ENCODE measurements around the gene LAGE3. TPM values are rescaled to one million over a fixed set of nuclear protein-coding genes. Genes with fewer than 3 reads are reported as not detected.

Gene LAGE3
- total and polyA plus RNA-seq, 10 of the 15 experiments (the other 5 are each of a cell fraction or from before 2014, with no cell fraction given), result 5.3 to 63.7 (median 19.7) TPM

DNA sequence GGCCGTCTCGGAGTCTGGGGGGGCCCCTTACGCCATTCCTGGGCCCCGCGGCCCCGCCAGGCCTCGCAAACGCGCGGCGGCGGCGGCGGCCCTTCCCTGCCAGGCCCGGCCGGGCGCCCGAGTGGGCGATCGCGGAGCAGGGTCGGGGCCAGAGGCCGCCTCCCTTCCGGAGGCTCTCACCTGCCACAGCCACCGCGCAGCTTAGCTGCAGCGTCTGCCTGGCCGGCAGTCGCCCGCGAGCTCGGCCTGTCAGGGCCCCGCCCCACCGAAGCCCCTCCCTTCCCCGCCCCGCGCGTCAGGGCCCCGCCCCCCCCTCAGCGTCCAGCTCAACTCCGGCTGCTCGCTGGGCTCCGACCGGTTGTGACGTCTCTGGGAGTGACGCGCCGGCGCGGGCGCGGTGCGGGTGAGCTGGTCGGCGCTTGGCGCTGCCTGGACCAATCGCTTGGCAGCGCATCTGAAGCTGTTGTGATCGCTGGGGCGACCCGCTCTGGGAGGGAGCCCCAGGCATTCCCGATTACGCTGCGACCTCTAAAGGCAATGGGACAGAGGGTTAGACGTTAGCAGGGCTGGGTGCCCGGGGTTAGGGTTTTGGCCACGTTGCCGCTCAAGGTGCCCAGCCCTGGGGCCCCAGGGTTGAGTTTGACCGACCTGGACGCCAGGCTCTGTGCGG lies 11.5 kb upstream of the LAGE3 start, which contains the start of gene SLC10A3 (continued):
- TF ChIP-seq CBFB (IDR thresholded peaks at IDR 0.05; ENCODE audit: low read depth), result no peak
- no peak for TF ChIP-seq RELA (IDR thresholded peaks at IDR 0.05; ENCODE audit: borderline replicate concordance, partially characterized antibody)
- no peak for TF ChIP-seq ZNF24 (IDR thresholded peaks at IDR 0.05)
- no peak for TF ChIP-seq ETV6 (conservative IDR thresholded peaks at IDR 0.05 in 1 of 2, IDR thresholded peaks at IDR 0.05 in 1 of 2; ENCODE audit: borderline replicate concordance in 1 of 2, low read depth in 1 of 2)
- TF ChIP-seq ZBED1 (IDR thresholded peaks at IDR 0.05; ENCODE audit: borderline replicate concordance), result no peak
- TF ChIP-seq RFX5 (IDR thresholded peaks at IDR 0.05; ENCODE audit: low read depth, low read length), result 0 out of 2 replicates have a peak, but pooled peaks have one; percentile 16
- no peak for TF ChIP-seq SUPT20H (IDR thresholded peaks at IDR 0.05; ENCODE audit: borderline replicate concordance, control insufficient read depth, low read depth, low read length)
- no peak for TF ChIP-seq SUZ12 (IDR thresholded peaks at IDR 0.05; ENCODE audit: unreplicated experiment)
- no peak for TF ChIP-seq BCL11A (IDR thresholded peaks at IDR 0.05; ENCODE audit: low read depth, low read length)
- TF ChIP-seq, protein P1, sequence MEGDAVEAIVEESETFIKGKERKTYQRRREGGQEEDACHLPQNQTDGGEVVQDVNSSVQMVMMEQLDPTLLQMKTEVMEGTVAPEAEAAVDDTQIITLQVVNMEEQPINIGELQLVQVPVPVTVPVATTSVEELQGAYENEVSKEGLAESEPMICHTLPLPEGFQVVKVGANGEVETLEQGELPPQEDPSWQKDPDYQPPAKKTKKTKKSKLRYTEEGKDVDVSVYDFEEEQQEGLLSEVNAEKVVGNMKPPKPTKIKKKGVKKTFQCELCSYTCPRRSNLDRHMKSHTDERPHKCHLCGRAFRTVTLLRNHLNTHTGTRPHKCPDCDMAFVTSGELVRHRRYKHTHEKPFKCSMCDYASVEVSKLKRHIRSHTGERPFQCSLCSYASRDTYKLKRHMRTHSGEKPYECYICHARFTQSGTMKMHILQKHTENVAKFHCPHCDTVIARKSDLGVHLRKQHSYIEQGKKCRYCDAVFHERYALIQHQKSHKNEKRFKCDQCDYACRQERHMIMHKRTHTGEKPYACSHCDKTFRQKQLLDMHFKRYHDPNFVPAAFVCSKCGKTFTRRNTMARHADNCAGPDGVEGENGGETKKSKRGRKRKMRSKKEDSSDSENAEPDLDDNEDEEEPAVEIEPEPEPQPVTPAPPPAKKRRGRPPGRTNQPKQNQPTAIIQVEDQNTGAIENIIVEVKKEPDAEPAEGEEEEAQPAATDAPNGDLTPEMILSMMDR (IDR thresholded peaks at IDR 0.05 in 2 of 3, conservative IDR thresholded peaks at IDR 0.05 in 1 of 3; ENCODE audit: control insufficient read depth in 2 of 3, extremely low read depth in 1 of 3, insufficient read depth in 1 of 3, low read depth in 3 of 3, low read length in 3 of 3), result peak in 1 of 3 experiments; percentile 19; a peak in 1 of 6 replicates
- TF ChIP-seq NBN (IDR thresholded peaks at IDR 0.05), result 0 out of 2 replicates have a peak, but pooled peaks have one; percentile 21
- peak; percentile 76; the same call in 1 of the 2 replicates for TF ChIP-seq POLR2AphosphoS5 (IDR thresholded peaks at IDR 0.05; ENCODE audit: low read length)
- TF ChIP-seq, protein P2, sequence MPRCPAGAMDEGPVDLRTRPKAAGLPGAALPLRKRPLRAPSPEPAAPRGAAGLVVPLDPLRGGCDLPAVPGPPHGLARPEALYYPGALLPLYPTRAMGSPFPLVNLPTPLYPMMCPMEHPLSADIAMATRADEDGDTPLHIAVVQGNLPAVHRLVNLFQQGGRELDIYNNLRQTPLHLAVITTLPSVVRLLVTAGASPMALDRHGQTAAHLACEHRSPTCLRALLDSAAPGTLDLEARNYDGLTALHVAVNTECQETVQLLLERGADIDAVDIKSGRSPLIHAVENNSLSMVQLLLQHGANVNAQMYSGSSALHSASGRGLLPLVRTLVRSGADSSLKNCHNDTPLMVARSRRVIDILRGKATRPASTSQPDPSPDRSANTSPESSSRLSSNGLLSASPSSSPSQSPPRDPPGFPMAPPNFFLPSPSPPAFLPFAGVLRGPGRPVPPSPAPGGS (IDR thresholded peaks at IDR 0.05; ENCODE audit: borderline replicate concordance, insufficient read depth, low read depth, low read length, poor library complexity, severe bottlenecking), result peak; percentile 11
- TF ChIP-seq STAT3 (IDR thresholded peaks at IDR 0.05; ENCODE audit: low read depth, low read length), result no peak
- TF ChIP-seq, protein P3, sequence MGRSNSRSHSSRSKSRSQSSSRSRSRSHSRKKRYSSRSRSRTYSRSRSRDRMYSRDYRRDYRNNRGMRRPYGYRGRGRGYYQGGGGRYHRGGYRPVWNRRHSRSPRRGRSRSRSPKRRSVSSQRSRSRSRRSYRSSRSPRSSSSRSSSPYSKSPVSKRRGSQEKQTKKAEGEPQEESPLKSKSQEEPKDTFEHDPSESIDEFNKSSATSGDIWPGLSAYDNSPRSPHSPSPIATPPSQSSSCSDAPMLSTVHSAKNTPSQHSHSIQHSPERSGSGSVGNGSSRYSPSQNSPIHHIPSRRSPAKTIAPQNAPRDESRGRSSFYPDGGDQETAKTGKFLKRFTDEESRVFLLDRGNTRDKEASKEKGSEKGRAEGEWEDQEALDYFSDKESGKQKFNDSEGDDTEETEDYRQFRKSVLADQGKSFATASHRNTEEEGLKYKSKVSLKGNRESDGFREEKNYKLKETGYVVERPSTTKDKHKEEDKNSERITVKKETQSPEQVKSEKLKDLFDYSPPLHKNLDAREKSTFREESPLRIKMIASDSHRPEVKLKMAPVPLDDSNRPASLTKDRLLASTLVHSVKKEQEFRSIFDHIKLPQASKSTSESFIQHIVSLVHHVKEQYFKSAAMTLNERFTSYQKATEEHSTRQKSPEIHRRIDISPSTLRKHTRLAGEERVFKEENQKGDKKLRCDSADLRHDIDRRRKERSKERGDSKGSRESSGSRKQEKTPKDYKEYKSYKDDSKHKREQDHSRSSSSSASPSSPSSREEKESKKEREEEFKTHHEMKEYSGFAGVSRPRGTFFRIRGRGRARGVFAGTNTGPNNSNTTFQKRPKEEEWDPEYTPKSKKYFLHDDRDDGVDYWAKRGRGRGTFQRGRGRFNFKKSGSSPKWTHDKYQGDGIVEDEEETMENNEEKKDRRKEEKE (IDR thresholded peaks at IDR 0.05), result no peak
- TF ChIP-seq RCOR1 (conservative IDR thresholded peaks at IDR 0.05; ENCODE audit: low read depth, low read length), result no peak
- TF ChIP-seq ZSCAN29 (IDR thresholded peaks at IDR 0.05), result 0 out of 2 replicates have a peak, but pooled peaks have one; percentile 55
- TF ChIP-seq FOXM1 (IDR thresholded peaks at IDR 0.05; ENCODE audit: low read depth, low read length), result no peak
- no peak for TF ChIP-seq IKZF2 (IDR thresholded peaks at IDR 0.05)
- no peak for TF ChIP-seq SPI1 (IDR thresholded peaks at IDR 0.05; ENCODE audit: borderline replicate concordance, insufficient read depth, low read depth, low read length)
- TF ChIP-seq, protein P4, sequence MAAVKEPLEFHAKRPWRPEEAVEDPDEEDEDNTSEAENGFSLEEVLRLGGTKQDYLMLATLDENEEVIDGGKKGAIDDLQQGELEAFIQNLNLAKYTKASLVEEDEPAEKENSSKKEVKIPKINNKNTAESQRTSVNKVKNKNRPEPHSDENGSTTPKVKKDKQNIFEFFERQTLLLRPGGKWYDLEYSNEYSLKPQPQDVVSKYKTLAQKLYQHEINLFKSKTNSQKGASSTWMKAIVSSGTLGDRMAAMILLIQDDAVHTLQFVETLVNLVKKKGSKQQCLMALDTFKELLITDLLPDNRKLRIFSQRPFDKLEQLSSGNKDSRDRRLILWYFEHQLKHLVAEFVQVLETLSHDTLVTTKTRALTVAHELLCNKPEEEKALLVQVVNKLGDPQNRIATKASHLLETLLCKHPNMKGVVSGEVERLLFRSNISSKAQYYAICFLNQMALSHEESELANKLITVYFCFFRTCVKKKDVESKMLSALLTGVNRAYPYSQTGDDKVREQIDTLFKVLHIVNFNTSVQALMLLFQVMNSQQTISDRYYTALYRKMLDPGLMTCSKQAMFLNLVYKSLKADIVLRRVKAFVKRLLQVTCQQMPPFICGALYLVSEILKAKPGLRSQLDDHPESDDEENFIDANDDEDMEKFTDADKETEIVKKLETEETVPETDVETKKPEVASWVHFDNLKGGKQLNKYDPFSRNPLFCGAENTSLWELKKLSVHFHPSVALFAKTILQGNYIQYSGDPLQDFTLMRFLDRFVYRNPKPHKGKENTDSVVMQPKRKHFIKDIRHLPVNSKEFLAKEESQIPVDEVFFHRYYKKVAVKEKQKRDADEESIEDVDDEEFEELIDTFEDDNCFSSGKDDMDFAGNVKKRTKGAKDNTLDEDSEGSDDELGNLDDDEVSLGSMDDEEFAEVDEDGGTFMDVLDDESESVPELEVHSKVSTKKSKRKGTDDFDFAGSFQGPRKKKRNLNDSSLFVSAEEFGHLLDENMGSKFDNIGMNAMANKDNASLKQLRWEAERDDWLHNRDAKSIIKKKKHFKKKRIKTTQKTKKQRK (IDR thresholded peaks at IDR 0.05; ENCODE audit: low read depth, low read length), result no peak

Measured in GM12878 (cell line).